ENCODE measurements around the gene NFATC1.

Gene NFATC1

GRCh38 chr18:79511271-79511670, 115.5 kb downstream of the NFATC1 start:
- no peak for DNase-seq

- no peak for DNase-seq
Observed at GRCh38 chr18:79511671-79512301, 116.1 kb downstream of the NFATC1 start.

- no peak for DNase-seq
Observed at GRCh38 chr18:79512461-79513380, 117.0 kb downstream of the NFATC1 start.

- DNase-seq: no peak
Observed at GRCh38 chr18:79513381-79514081, 117.8 kb downstream of the NFATC1 start.

- DNase-seq: no peak
Observed at GRCh38 chr18:79515331-79515730, 119.6 kb downstream of the NFATC1 start.

- no peak for DNase-seq
Observed at GRCh38 chr18:79515944-79516351, 120.2 kb downstream of the NFATC1 start.

- no peak for DNase-seq
Observed at GRCh38 chr18:79516441-79516931, 120.8 kb downstream of the NFATC1 start.

- DNase-seq: no peak
Observed at GRCh38 chr18:79517341-79517740, 121.6 kb downstream of the NFATC1 start.

GRCh38 chr18:79518028-79518682, 122.4 kb downstream of the NFATC1 start:
- no peak for DNase-seq

GRCh38 chr18:79518683-79519128, 123.0 kb downstream of the NFATC1 start:
- no peak for DNase-seq

- DNase-seq: peak; percentile 9
Observed at GRCh38 chr18:79519751-79520477, 124.2 kb downstream of the NFATC1 start.

GRCh38 chr18:79520478-79521390, 125.0 kb downstream of the NFATC1 start:
- DNase-seq: no peak

- no peak for DNase-seq
Observed at GRCh38 chr18:79521416-79522205, 125.9 kb downstream of the NFATC1 start.

GRCh38 chr18:79522451-79523205, 126.9 kb downstream of the NFATC1 start:
- DNase-seq: no peak

- DNase-seq: no peak
Observed at GRCh38 chr18:79523206-79523735, 127.5 kb downstream of the NFATC1 start.

- DNase-seq: no peak
Observed at GRCh38 chr18:79523736-79524180, 128.0 kb downstream of the NFATC1 start.

GRCh38 chr18:79524181-79525078, 128.7 kb downstream of the NFATC1 start:
- no peak for DNase-seq
